Measurements from ENCODE around the gene ZNF526. TPM values are rescaled to one million over a fixed set of nuclear protein-coding genes. Genes with fewer than 3 reads are reported as not detected.

ZNF526 gene
- total and polyA plus RNA-seq, 9 of the 15 experiments (the other 6 are each of a cell fraction or from before 2014, with no cell fraction given), result 1.3 to 17.9 (median 6.2) TPM

- no peak for TF ChIP-seq TCF7L2 (IDR thresholded peaks at IDR 0.05; ENCODE audit: low read depth, low read length)
- TF ChIP-seq KLF1 (tag; IDR thresholded peaks at IDR 0.05), result no peak
- no peak for TF ChIP-seq PTTG1 (tag; IDR thresholded peaks at IDR 0.05; ENCODE audit: low read depth)
- TF ChIP-seq IRF2 (CRISPR knock-in tag; IDR thresholded peaks at IDR 0.05), result no peak
- no peak for TF ChIP-seq CBX3 (IDR thresholded peaks at IDR 0.05; ENCODE audit: borderline replicate concordance in 1 of 2, low read length in 2 of 2)
- TF ChIP-seq HEY1 (CRISPR knock-in tag; IDR thresholded peaks at IDR 0.05; ENCODE audit: borderline replicate concordance), result no peak
- TF ChIP-seq HNRNPK (IDR thresholded peaks at IDR 0.05; ENCODE audit: low read depth, low read length, poor library complexity, severe bottlenecking), result peak; percentile 82
- TF ChIP-seq ARID1B (IDR thresholded peaks at IDR 0.05), result 0 out of 2 replicates have a peak, but pooled peaks have one; percentile 8
- TF ChIP-seq ZNF445 (CRISPR knock-in tag; IDR thresholded peaks at IDR 0.05; ENCODE audit: low read depth), result no peak
- no peak for TF ChIP-seq TAF1 (IDR thresholded peaks at IDR 0.05; ENCODE audit: control insufficient read depth, extremely low read depth, insufficient read depth, low read length, severe bottlenecking)
- TF ChIP-seq, protein P1, sequence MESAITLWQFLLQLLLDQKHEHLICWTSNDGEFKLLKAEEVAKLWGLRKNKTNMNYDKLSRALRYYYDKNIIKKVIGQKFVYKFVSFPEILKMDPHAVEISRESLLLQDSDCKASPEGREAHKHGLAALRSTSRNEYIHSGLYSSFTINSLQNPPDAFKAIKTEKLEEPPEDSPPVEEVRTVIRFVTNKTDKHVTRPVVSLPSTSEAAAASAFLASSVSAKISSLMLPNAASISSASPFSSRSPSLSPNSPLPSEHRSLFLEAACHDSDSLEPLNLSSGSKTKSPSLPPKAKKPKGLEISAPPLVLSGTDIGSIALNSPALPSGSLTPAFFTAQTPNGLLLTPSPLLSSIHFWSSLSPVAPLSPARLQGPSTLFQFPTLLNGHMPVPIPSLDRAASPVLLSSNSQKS (CRISPR knock-in tag; IDR thresholded peaks at IDR 0.05), result no peak
- TF ChIP-seq KLF10 (CRISPR knock-in tag; IDR thresholded peaks at IDR 0.05), result no peak
- no peak for TF ChIP-seq PHF20 (IDR thresholded peaks at IDR 0.05; ENCODE audit: partially characterized antibody)
- TF ChIP-seq POLR3A (IDR thresholded peaks at IDR 0.05; ENCODE audit: borderline replicate concordance, extremely low read depth, insufficient read depth, insufficient read length), result no peak
- TF ChIP-seq POLR2B (IDR thresholded peaks at IDR 0.05; ENCODE audit: low read depth, partially characterized antibody), result no peak
- TF ChIP-seq DEAF1 (CRISPR knock-in tag; IDR thresholded peaks at IDR 0.05), result no peak
- TF ChIP-seq WHSC1 (IDR thresholded peaks at IDR 0.05; ENCODE audit: low read length), result no peak
- no peak for TF ChIP-seq SNAPC5 (CRISPR knock-in tag; IDR thresholded peaks at IDR 0.05)
- no peak for TF ChIP-seq SMAD2 (IDR thresholded peaks at IDR 0.05; ENCODE audit: low read depth, low read length)
- TF ChIP-seq KDM1A (IDR thresholded peaks at IDR 0.05), result no peak
- no peak for TF ChIP-seq ZNF41 (CRISPR knock-in tag; conservative IDR thresholded peaks at IDR 0.05)
- no peak for TF ChIP-seq TBP (optimal IDR thresholded peaks at IDR 0.05; ENCODE audit: low read depth, low read length)
- no peak for TF ChIP-seq IRF1 (CRISPR knock-in tag; IDR thresholded peaks at IDR 0.05; ENCODE audit: borderline replicate concordance)
- TF ChIP-seq MAFG (tag; conservative IDR thresholded peaks at IDR 0.05), result no peak
- TF ChIP-seq NFXL1 (CRISPR knock-in tag; IDR thresholded peaks at IDR 0.05), result no peak
- no peak for TF ChIP-seq MCM3 (IDR thresholded peaks at IDR 0.05)
Measured at GRCh38 chr19:42253245-42254088, 33.4 kb downstream of the ZNF526 start (continued).

Data from K562 (cell line).